Right lobe of liver (tissue), 6 donors: ENCODE results near the gene NKAIN2. TPM values are rescaled to one million over a fixed set of nuclear protein-coding genes. Genes with fewer than 3 reads are reported as not detected.

Experiments used
- ATAC-seq, 4 donors: fragments of 200-7000 bp; cut with Tn5 transposase; one replicate each; pipeline ENCODE4 v1.9.1; 2020; ENCODE audit warnings: mild to moderate bottlenecking in 4 of 4, moderate library complexity in 4 of 4
- DNase-seq, 3 donors: peaks; one replicate each; pipeline ENCODE4 v3.0.0-alpha.2; 2020
- H3K27ac ChIP-seq, 3 donors: fragments of 200-600 bp; one replicate each; pipeline ENCODE4 v1.8.0; 2022
- H3K27me3 ChIP-seq, 2 donors: fragments of 200-600 bp; one replicate each; pipeline ENCODE4 v1.8.0; 2022
- H3K36me3 ChIP-seq, 4 donors: fragments of 200-600 bp; sonication (generic) in 1 of 4; one replicate each; pipeline versions ENCODE4 v1.5.1 to v1.8.0; 2017 to 2022; ENCODE audit warnings: control low read depth in 1 of 4
- H3K4me1 ChIP-seq, 4 donors: fragments of 200-600 bp; sonication (generic) in 1 of 4; one replicate each; pipeline versions ENCODE4 v1.5.1 to v1.8.0; 2017 to 2022; ENCODE audit warnings: control low read depth in 1 of 4
- H3K4me3 ChIP-seq, 3 donors: fragments of 200-600 bp; one replicate each; pipeline ENCODE4 v1.8.0; 2022
- H3K9me3 ChIP-seq, 4 donors: fragments of 200-600 bp; sonication (generic) in 1 of 4; one replicate each; pipeline versions ENCODE4 v1.5.1 to v1.8.0; 2017 to 2022; ENCODE audit warnings: control low read depth in 1 of 4
- POLR2A ChIP-seq: fragments of 450-650 bp; IDR thresholded peaks from one replicate; pipeline ENCODE4 v1.6.1; 2017; ENCODE audit warnings: antibody characterized with exemption, mild to moderate bottlenecking
- WGBS: methylation state at CpG from one replicate; pipeline ENCODE4 v1.1.6; 2018; ENCODE audit warnings: low coverage, low lambda C conversion rate; ENCODE audit not compliant: insufficient coverage; ENCODE audit errors: missing lambda C conversion rate; 5-methylcytosine and 5-hydroxymethylcytosine counted together
- intact Hi-C, 2 donors: fragments of 100-400 bp; cut with DNase I; formaldehyde crosslinking; loops; one replicate each; pipeline versions ENCODE4 v1.11.2 to v1.14.1; 2022
- total RNA-seq, 6 experiments: library from RNA; depleted of rRNA in 2 of 6; stranded (reverse); fragments of >200 nt in 2 of 6; fragmentation: NEBNext Ultra II Directional in 3 of 6; extraction: Animal tissue kit (Norgen Biotek cat#: 25700) in 3 of 6; gene quantifications; one replicate each; pipeline versions ENCODE4 v1.1.0 to v1.2.4, GENCODE V29; 2016 to 2023
- TF ChIP-seq, protein P1 (sequence below), 4 donors: fragments of 200-600 bp in 3 of 4; fragments of 450-650 bp in 1 of 4; IDR thresholded peaks; one replicate each; pipeline versions ENCODE4 v1.5.1 to v1.8.0; 2016 to 2022; ENCODE audit warnings: antibody characterized with exemption in 4 of 4, mild to moderate bottlenecking in 2 of 4
- donor health status: DM: no; HTN: yes; CAD: no.
- donor health status: DM: no; HTN: no; CAD: no.
- donor health status: DM: no; HTN: no; CAD: no.
- donor health status: DM: no; HTN: yes; CAD: no.
- donor health status: DM: no; HTN: yes; CAD: no.

NKAIN2 gene
- total RNA-seq, 6 experiments from 2014 or later = 0.16 to 0.28 TPM; not detected in 4

DNA sequence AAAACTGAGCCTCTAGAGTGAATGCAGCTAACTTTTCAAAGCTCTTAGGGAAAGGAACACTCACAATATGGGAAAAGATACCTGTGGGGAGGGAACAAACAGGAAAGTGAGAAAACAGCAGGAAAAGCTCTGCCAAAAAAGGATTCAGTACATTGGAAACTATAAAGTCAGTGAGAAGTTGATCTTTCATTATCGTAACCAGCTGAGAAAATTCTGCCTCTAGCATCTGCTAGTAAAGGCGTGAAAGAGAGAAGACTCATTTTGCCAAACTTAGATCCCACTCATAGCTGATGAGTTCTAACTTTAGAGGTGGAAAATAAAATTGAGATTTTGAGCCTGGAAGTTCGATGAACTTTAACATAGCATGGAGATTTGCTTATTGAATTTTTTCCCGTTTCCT, 836.8 kb downstream of the NKAIN2 start:
- no peaks in the 10 kb centered on the region for H3K4me1 ChIP-seq
- H3K27me3 ChIP-seq = no peaks in the 10 kb centered on the region
- WGBS = 58% methylated on average over 4 of the region's 4 CpGs
- H3K36me3 ChIP-seq = no peaks in the 10 kb centered on the region
- no peak for ATAC-seq
- DNase-seq = no peak
- H3K4me3 ChIP-seq = no peak overlapping the region
- no peak overlapping the region for H3K27ac ChIP-seq
- no peaks in the 10 kb centered on the region for H3K9me3 ChIP-seq
- intact Hi-C loops = no loop called here
- TF ChIP-seq POLR2A = no peak
- TF ChIP-seq, protein P1, sequence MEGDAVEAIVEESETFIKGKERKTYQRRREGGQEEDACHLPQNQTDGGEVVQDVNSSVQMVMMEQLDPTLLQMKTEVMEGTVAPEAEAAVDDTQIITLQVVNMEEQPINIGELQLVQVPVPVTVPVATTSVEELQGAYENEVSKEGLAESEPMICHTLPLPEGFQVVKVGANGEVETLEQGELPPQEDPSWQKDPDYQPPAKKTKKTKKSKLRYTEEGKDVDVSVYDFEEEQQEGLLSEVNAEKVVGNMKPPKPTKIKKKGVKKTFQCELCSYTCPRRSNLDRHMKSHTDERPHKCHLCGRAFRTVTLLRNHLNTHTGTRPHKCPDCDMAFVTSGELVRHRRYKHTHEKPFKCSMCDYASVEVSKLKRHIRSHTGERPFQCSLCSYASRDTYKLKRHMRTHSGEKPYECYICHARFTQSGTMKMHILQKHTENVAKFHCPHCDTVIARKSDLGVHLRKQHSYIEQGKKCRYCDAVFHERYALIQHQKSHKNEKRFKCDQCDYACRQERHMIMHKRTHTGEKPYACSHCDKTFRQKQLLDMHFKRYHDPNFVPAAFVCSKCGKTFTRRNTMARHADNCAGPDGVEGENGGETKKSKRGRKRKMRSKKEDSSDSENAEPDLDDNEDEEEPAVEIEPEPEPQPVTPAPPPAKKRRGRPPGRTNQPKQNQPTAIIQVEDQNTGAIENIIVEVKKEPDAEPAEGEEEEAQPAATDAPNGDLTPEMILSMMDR (IDR thresholded peaks at IDR 0.05) = no peak

DNA sequence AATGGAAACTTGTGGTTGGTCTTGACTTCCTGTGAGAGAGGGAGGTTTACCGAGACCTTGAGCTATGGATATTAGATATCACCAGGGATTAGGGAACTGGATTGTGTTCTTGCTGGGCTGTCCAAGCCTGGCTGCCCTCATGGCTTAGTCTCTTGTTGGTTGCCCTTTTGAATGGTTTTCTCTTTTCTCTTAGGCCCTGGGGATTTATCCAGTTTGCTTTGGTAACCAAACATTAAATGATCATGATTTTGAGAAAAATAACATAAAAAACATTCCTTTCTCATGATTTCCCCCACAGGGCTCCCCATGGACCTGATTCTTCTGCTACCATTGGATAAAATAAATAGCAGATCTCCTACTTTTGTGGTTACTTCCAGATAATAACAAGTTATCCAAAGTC, 852.2 kb downstream of the NKAIN2 start:
- intact Hi-C loops = no loop called here
- Histone ChIP-seq H3K9me3 (no peaks in the 10 kb centered on the region), H3K4me1 (no peaks in the 10 kb centered on the region), H3K27ac (no peak overlapping the region), H3K27me3 (no peaks in the 10 kb centered on the region), H3K4me3 (no peak overlapping the region), H3K36me3 (no peaks in the 10 kb centered on the region)
- 50% methylated on average over 1 of the region's 1 CpG for WGBS
- TF ChIP-seq, protein P1 (IDR thresholded peaks at IDR 0.05) = no peak
- TF ChIP-seq POLR2A = no peak
- DNase-seq = no peak
- no peak for ATAC-seq

DNA sequence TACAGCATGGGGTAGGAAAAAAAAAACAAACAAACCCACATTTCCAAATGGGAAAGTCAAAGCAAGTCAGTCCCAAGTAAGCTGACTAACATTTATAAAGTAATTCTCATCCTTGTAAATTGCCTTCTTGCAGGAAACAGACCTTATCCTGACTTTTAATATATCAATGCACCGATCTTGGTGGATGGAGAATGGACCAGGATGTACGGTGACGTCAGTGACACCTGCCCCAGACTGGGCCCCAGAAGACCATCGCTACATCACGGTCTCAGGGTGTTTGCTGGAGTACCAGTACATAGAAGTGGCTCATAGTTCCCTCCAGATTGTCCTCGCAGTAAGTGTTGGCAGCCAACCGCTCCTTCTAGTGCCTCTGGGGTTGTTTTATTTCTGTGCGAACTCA, 854.4 kb downstream of the NKAIN2 start:
- TF ChIP-seq, protein P1 (IDR thresholded peaks at IDR 0.05) = no peak
- TF ChIP-seq POLR2A = no peak
- Histone ChIP-seq H3K4me1 (no peaks in the 10 kb centered on the region), H3K36me3 (no peaks in the 10 kb centered on the region), H3K9me3 (no peaks in the 10 kb centered on the region), H3K27me3 (no peaks in the 10 kb centered on the region), H3K4me3 (no peak overlapping the region), H3K27ac (no peak overlapping the region)
- DNase-seq = no peak
- WGBS = 64% methylated on average over 4 of the region's 8 CpGs
- no peak for ATAC-seq
- intact Hi-C loops = no loop called here

DNA sequence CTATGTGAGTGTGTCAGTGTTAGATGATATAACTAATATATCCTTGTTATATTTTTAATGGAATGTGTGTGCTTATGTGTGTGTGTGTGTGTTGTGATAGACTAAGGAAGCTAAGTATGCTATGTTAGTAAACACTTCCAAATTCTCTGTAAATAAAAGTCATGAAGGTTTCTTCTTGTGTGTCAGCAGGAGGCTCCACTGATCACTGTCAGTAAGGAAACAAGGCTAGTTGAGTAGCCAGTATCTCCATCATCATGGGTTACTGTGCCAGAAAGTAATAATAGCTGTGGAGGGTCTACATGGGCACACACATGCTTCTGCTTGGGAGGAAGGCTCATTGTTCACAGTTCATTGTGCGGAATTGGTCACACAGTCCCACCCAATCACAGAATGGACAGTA, 855.8 kb downstream of the NKAIN2 start:
- 80% methylated on average over 1 of the region's 1 CpG for WGBS
- H3K27me3 ChIP-seq = no peaks in the 10 kb centered on the region
- intact Hi-C loops = no loop called here
- ATAC-seq = no peak
- H3K27ac ChIP-seq = no peak overlapping the region
- H3K36me3 ChIP-seq = no peaks in the 10 kb centered on the region
- TF ChIP-seq POLR2A = no peak
- TF ChIP-seq, protein P1 (IDR thresholded peaks at IDR 0.05) = no peak
- no peaks in the 10 kb centered on the region for H3K4me1 ChIP-seq
- no peak overlapping the region for H3K4me3 ChIP-seq
- no peaks in the 10 kb centered on the region for H3K9me3 ChIP-seq
- no peak for DNase-seq

DNA sequence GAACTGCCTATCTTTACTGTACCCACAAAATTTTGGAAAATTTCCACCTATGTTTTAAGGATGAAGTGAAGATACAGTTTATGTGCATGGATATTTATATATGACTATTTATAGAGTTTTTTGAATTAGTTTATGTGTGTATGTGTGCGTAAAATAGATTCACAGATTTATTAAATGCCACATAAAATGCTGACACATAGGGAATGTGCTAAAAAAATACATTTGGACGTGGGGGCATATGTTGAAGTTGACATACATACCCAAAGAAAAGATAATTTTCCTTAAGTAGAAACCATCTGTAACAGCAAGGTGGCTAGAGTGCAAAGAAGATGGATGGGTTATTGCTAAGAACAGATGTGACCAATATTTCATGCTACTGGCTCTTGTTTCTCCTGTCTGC, 856.5 kb downstream of the NKAIN2 start:
- Histone ChIP-seq H3K36me3 (no peaks in the 10 kb centered on the region), H3K4me1 (no peaks in the 10 kb centered on the region), H3K27ac (no peak overlapping the region), H3K4me3 (no peak overlapping the region), H3K27me3 (no peaks in the 10 kb centered on the region), H3K9me3 (no peaks in the 10 kb centered on the region)
- intact Hi-C loops = no loop called here
- TF ChIP-seq, protein P1 (IDR thresholded peaks at IDR 0.05) = no peak
- no peak for TF ChIP-seq POLR2A
- DNase-seq = no peak
- no peak for ATAC-seq
- WGBS = 55% methylated on average over 2 of the region's 2 CpGs
